ENCODE data around the gene UBE2M. TPM values are rescaled to one million over a fixed set of nuclear protein-coding genes. Genes with fewer than 3 reads are reported as not detected.

UBE2M gene
- total and polyA plus RNA-seq, 2 experiments from 2014 or later: 54.4 to 111 TPM

GRCh38 chr19:58575183-58576041 is 17.0 kb upstream of the UBE2M start:
- Histone ChIP-seq H3K4me3 (peak overlapping the region; percentile 61), H3K4me1 (ENCODE audit: insufficient read depth) (peaks cover 9% of the 10 kb centered on the region), H3K27me3 (no peaks in the 10 kb centered on the region), H3K79me2 (peaks cover 42% of the 10 kb centered on the region), H3K27ac (peak overlapping the region; percentile 95), H2AFZ (peak overlapping the region; percentile 11), H4K20me1 (ENCODE audit: insufficient read depth, poor library complexity, severe bottlenecking) (no peaks in the 10 kb centered on the region), H3K4me2 (peak overlapping the region; percentile 79), H3K9me2 (replicated peaks; ENCODE audit: insufficient read depth) (no peaks in the 10 kb centered on the region), H3K9me3 (ENCODE audit: low read depth) (no peaks in the 10 kb centered on the region), H3K36me3 (replicated peaks; ENCODE audit: insufficient read depth, low read depth) (no peaks in the 10 kb centered on the region)
- no peak for TF ChIP-seq CTCF (IDR thresholded peaks at IDR 0.05; ENCODE audit: poor library complexity)
- TF ChIP-seq EZH2phosphoT487 (IDR thresholded peaks at IDR 0.05; ENCODE audit: low read depth, severe bottlenecking, unreplicated experiment): no peak
- TF ChIP-seq EZH2 (IDR thresholded peaks at IDR 0.05; ENCODE audit: borderline replicate concordance): no peak
- peak; percentile 97 for DNase-seq (ENCODE audit: low spot score)
- WGBS (ENCODE audit: low lambda C conversion rate, missing lambda C conversion rate): under 1% methylated on average over 66 of the region's 66 CpGs

GRCh38 chr19:58573658-58574164 is 15.3 kb upstream of the UBE2M start:
- TF ChIP-seq EZH2phosphoT487 (IDR thresholded peaks at IDR 0.05; ENCODE audit: low read depth, severe bottlenecking, unreplicated experiment) (no peak), EZH2 (IDR thresholded peaks at IDR 0.05; ENCODE audit: borderline replicate concordance) (no peak), CTCF (IDR thresholded peaks at IDR 0.05; ENCODE audit: poor library complexity) (no peak)
- Histone ChIP-seq H3K4me2 (peak overlapping the region; percentile 79), H3K4me3 (peak overlapping the region; percentile 28), H3K4me1 (ENCODE audit: insufficient read depth) (peaks cover 9% of the 10 kb centered on the region), H3K36me3 (replicated peaks; ENCODE audit: insufficient read depth, low read depth) (no peaks in the 10 kb centered on the region), H3K27me3 (no peaks in the 10 kb centered on the region), H3K79me2 (peaks cover 29% of the 10 kb centered on the region), H3K27ac (peak overlapping the region; percentile 83), H4K20me1 (ENCODE audit: insufficient read depth, poor library complexity, severe bottlenecking) (no peaks in the 10 kb centered on the region), H2AFZ (no peak overlapping the region), H3K9me3 (ENCODE audit: low read depth) (no peaks in the 10 kb centered on the region), H3K9me2 (replicated peaks; ENCODE audit: insufficient read depth) (no peaks in the 10 kb centered on the region)
- DNase-seq (ENCODE audit: low spot score): no peak
- 10% methylated on average over 20 of the region's 20 CpGs for WGBS (ENCODE audit: low lambda C conversion rate, missing lambda C conversion rate)

GRCh38 chr19:58572818-58573657 is 14.6 kb upstream of the UBE2M start, which contains the start of gene MZF1:
MZF1 (minus strand) TSS chr19:58573335; CDS start chr19:58571389, 1,946 bp downstream.
- Histone ChIP-seq H3K4me3 (peak within 1 kb of the TSS; percentile 31), H3K36me3 (replicated peaks; ENCODE audit: insufficient read depth, low read depth) (no peaks in the 10 kb centered on the region), H3K9me2 (replicated peaks; ENCODE audit: insufficient read depth) (no peaks in the 10 kb centered on the region), H3K79me2 (peaks cover 22% of the 10 kb centered on the region), H3K4me2 (peak within 1 kb of the TSS; percentile 81), H3K9me3 (ENCODE audit: low read depth) (no peaks in the 10 kb centered on the region), H3K4me1 (ENCODE audit: insufficient read depth) (peaks cover 9% of the 10 kb centered on the region), H2AFZ (peak within 1 kb of the TSS; percentile 13), H3K27me3 (no peaks in the 10 kb centered on the region), H4K20me1 (ENCODE audit: insufficient read depth, poor library complexity, severe bottlenecking) (no peaks in the 10 kb centered on the region), H3K27ac (peak within 1 kb of the TSS; percentile 94)
- no peak for TF ChIP-seq CTCF (IDR thresholded peaks at IDR 0.05; ENCODE audit: poor library complexity)
- 1% methylated on average over 46 of the region's 75 CpGs for WGBS (ENCODE audit: low lambda C conversion rate, missing lambda C conversion rate)
- peak; percentile 100 for DNase-seq (ENCODE audit: low spot score)

Data from hepatocyte (in vitro differentiated cells).